Ishikawa (cell line): ENCODE results near the gene EHD4.

Experiments
- EGR1 ChIP-seq: IDR thresholded peaks from 2 replicates; pipeline ENCODE4 v1.6.1; 2012
- TAF1 ChIP-seq: IDR thresholded peaks from 2 replicates; pipeline ENCODE4 v1.6.1; 2012; ENCODE audit warnings: low read depth, mild to moderate bottlenecking

DNA sequence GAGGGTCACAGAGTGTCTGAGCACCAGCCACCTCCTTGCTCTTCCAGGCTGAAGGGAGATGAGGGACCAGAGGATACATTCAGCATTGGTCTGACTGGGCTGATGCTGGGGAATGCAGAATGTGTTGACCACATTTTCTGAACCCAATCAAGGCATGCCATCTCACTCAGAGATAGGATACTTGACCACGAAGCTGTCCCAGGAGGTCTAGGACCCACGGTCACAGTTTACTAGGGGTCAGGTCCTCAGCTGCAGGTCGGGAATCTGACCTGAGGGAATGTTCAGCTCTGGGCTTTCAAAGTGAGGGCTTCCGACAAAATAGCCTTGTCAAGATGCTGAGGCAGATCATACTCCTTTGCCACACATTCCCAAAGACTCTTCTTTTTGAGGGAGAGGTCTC is 28.9 kb upstream of the EHD4 start:
- TF ChIP-seq EGR1 (no peak), TAF1 (no peak)
